Pulmonary artery endothelial cell (primary cell): Measurements from ENCODE around the gene NBPF1. TPM values are rescaled to one million over a fixed set of nuclear protein-coding genes. Genes with fewer than 3 reads are reported as not detected.
"Not testable (repeated sequence)": the region's sequence is repeated elsewhere in the genome, so short reads cannot be mapped to it uniquely, and the experiment has no call there.

ENCODE experiments used
- DNase-seq: peaks from one replicate; pipeline ENCODE4 v3.0.0-alpha.2; 2011; ENCODE audit warnings: low read depth, low spot score
- total RNA-seq: library from RNA; depleted of rRNA; stranded (reverse); fragments of >200 nt; gene quantifications from 2 replicates; pipeline ENCODE4 v1.2.3, GENCODE V29; 2014

NBPF1 gene
- total RNA-seq, 1 donor from 2014 or later: 20.2 TPM

DNA sequence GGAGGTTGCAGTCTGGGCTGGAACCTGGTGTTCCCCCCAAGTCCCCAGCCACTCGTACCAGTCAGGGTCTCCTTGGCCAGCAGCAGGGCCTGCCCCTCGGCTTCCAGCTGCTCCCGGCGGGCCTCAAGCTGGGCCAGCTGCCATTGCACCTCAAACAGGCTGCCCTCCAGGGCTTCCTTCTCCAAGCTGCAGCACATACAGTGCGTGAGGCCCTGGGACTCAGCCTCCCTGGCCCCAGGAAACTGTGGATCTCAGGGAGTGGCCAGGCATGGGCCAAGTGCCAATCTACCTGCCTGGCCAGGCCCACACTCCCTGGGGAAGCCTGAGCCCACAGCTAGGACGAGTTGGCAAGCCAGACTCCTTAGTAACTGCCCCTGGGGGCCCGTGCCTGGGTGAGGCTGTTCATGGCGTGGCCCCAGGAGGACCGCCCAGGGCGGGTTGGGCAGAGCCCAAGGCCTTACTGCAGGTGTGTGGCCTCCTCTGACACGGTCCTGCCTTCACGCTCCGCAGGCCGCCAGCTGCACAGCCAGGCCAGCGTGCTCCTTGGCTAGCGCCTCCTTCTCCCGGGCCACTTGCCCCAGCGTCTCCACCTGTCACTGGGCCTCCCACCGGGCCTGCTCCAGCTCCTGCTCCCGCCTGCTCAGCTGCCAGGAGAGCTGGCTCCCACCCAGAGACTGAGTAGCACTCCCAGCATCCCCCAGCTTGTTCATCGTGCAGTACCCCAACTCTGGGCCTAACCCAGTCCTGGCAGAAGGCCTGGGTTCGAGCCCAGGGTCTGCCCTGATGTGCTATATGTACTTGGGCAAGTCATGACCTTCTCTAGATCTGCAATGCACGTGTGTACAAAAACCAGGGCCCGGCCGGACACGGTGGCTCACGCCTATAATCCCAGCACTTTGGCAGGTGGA is 10.7 kb upstream of the NBPF1 start:
- DNase-seq: not testable (repeated sequence)

GRCh38 chr1:16623337-16623736 is 10.0 kb upstream of the NBPF1 start:
- DNase-seq: not testable (repeated sequence)

GRCh38 chr1:16621681-16622315 is 8.4 kb upstream of the NBPF1 start:
- not testable (repeated sequence) for DNase-seq

- DNase-seq: no peak
Measured at GRCh38 chr1:16621300-16621658, 7.9 kb upstream of the NBPF1 start.

- DNase-seq: not testable (repeated sequence)
Measured at GRCh38 chr1:16619803-16620501, 6.6 kb upstream of the NBPF1 start.

- no peak for DNase-seq
Measured at GRCh38 chr1:16618719-16619118, 5.4 kb upstream of the NBPF1 start.

GRCh38 chr1:16617778-16618580 is 4.6 kb upstream of the NBPF1 start:
- no peak for DNase-seq

DNA sequence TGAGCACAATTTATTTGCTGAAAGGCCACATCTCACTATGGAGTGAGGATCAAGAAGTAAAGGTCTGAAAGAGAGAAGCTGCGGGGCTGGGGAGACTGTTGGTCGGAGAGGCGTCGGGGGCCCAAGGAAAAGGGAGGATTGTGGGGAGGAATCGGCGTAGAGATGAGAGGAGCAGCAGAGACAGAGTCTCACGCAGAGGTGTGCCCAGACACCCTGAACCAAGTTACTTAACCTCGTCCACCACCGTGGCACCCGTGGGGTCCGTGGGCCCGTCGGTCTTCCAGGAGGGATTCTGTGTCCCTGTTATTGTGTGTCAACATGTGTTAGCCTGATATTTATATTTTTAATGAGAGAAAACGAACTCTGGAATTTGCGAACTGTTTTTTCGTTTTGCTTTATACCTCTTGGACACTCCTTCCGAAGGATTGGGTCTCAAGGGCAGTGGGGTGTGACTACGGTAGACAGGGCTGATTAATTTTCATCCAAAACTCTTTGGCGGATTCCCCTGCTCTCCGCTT is 3.8 kb upstream of the NBPF1 start:
- DNase-seq: no peak

- DNase-seq: no peak
Measured at GRCh38 chr1:16615253-16616252, 2.2 kb upstream of the NBPF1 start.

- DNase-seq: no peak
Measured at GRCh38 chr1:16614361-16615252, 1.2 kb upstream of the NBPF1 start.

GRCh38 chr1:16612332-16613172 is 812 bp downstream of the NBPF1 start:
- peak; percentile 51 for DNase-seq

- DNase-seq: not testable (repeated sequence)
Measured at GRCh38 chr1:16611981-16612331, 1.4 kb downstream of the NBPF1 start.

DNA sequence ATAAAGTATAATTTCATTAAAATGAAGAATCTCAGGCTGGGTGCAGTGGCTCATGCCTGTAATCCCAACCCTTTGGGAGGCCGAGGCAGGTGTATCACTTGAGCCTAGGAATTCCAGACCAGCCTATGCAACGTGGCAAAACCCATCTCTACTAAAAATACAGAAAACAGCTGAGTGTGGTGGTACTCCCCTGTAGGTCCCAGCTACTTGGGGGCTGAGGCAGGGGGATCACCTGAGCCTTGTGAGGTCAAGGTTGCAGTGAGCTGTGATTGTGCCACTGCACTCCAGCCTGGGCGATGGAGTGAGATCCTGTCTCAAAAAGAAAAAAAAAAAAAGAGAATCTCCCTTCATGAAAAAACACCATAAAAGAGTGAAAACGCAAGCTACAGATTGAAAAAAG is 2.2 kb downstream of the NBPF1 start:
- not testable (repeated sequence) for DNase-seq

DNA sequence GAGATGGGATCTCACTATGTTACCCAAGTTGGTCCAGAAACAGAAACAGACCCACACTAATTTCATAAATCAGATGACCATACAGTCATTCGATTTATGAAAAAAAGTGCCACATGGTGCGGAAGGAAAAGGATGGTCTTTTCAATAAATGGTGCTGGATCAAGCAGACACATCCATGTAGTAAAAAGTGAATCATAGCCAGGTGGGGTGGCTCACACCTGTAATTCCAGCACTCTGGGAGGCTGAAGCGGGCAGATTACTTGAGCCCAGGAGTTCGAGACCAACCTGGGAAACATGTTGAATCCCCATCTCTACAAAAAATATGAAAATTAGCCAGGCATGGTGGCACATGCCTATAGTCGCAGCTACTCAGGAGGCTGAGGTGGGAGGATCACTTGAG is 2.8 kb downstream of the NBPF1 start:
- DNase-seq: not testable (repeated sequence)

- not testable (repeated sequence) for DNase-seq
Measured at GRCh38 chr1:16609761-16610160, 3.6 kb downstream of the NBPF1 start.

DNA sequence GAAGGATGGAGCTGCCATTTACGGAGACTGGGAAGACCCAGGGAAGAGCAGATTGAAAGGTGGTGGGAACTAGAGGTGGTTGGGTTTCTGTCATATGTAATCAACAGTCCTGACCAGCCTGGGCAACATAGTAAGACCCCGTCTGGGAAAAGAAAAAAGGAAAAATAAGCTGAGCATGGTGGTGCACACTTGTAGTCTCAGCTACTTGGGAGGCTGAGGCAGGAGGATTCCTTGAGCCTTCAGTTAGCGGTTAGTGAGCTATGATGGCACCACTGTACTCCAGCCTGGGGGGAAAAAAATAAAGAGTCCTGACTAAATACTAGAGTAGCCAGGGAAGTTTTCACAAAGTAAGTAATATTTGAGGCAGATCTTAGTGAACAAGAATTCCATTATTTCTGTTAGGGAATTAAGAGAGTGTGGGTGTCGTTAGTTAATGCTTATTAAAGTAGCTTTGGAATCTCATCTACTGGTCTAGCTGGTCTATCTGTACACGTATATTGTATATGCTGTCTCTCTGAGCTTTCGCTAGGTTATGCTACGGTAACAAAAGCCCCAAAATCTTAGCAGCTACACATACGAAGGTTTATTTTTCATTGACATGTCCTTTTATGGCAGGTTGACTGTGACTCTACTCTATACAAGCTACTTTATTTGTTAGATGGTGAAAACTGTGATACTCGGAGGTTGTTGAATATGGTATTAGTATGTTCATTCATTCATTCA is 4.4 kb downstream of the NBPF1 start:
- no peak for DNase-seq
